LNCAP (cell line): Measurements from ENCODE around the gene WNT3.

Source experiments
- TF ChIP-seq, protein P1 (sequence below): fragments of 450-650 bp; IDR thresholded peaks from 2 replicates; pipeline ENCODE4 v1.5.1; 2017; ENCODE audit warnings: mild to moderate bottlenecking

The WNT3 gene

DNA sequence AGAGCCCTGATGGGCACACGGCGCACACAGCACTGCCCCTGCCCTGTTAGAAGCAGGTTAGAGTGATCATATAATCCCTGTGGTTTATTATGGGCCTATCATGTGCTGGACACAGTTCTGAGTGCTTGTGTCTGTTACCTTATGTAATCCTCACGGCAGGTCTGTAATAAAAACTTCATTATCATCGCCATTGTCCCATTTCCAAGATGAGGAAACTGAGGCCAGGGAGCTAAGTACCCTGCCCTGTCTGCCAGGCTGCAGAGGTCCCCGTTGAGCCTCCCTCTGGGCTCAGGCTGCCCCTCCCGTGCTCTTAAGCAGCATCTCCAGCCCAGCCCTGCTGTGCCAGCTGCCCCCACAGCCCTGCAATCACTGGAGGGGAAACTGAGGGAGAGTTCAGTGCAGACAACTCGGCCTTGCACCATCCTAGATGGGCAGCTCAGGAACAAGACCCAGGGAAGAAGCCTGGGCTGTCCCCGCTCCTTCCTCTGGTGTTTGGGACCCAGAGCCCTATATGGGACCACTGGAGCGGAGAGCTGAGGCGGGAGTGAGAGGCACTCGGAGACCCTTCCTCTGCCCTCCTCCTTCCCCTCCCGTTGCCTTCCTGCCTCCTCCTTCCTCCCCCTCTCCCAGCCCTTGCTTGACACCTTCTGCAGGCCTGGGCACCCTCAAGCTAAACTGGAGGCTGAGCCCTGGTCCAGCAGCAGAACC is 42.0 kb downstream of the WNT3 start:
- TF ChIP-seq, protein P1, sequence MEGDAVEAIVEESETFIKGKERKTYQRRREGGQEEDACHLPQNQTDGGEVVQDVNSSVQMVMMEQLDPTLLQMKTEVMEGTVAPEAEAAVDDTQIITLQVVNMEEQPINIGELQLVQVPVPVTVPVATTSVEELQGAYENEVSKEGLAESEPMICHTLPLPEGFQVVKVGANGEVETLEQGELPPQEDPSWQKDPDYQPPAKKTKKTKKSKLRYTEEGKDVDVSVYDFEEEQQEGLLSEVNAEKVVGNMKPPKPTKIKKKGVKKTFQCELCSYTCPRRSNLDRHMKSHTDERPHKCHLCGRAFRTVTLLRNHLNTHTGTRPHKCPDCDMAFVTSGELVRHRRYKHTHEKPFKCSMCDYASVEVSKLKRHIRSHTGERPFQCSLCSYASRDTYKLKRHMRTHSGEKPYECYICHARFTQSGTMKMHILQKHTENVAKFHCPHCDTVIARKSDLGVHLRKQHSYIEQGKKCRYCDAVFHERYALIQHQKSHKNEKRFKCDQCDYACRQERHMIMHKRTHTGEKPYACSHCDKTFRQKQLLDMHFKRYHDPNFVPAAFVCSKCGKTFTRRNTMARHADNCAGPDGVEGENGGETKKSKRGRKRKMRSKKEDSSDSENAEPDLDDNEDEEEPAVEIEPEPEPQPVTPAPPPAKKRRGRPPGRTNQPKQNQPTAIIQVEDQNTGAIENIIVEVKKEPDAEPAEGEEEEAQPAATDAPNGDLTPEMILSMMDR: no peak

DNA sequence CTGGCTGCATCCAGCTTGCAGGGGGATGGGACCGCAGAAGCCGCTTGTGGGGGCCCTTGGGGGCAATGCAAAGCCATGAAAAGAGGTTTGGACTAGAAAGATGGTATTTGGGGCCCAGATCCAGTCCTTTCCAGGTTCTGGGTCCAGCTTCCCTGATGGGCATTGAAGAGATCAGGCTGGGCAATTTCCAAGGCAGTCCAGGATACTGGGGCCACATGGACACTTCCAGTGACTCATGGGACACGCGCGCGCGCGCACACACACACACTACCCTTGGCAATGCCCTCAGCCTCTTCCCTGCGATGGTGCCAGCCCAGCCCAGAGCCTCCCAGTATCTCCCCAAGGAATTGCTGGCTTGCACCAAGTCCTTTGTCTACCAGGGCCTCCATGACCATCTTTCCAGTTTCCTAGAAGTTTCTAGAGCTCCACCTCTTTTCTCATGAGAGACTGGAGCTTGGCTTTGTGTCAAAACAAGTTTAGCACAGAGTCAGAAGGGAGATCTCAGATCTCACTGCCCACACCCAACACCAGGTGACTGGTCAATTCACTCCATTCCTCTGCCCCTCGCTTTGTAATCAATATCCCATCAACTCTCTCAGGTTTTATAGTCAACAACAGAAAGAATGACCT is 44.3 kb downstream of the WNT3 start:
- TF ChIP-seq, protein P1: no peak

DNA sequence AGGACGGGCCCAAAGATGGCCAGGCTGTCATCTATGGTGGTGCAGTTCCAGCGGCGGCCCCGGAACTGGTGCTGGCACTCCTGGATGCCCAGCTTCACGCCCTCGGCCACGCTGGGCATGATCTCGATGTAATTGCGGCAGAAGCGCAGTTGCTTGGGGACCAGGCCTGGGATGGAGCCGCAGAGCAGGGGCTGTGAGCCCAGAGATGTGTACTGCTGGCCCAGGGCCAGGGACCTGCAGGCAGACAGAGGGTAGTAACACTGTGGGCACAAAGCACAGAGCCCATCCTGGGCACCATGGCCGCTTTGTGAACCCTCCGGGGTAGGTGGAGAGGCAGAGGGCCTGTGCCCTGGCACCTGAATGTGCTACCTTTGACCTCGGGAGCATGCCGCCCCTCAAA is 44.8 kb downstream of the WNT3 start:
- TF ChIP-seq, protein P1: no peak

DNA sequence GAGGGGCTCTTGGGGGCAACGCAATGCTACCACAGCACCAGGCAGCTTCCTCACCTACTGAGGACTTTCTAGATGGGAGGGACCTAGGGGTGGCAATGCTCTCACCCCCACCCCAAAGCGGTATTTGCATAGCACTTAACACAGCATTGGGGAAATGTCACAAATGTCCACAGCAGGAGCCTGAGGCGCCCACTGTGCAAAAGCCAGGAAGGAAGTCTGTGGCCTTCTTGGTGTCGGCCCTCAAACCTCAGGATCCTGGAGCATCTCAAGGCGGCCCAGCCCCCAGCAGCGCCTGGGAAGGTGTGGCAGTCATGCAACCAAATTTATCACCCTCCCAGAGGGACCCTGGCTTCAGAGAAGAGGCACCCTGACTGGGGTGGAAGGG is 45.3 kb downstream of the WNT3 start:
- TF ChIP-seq, protein P1: no peak

DNA sequence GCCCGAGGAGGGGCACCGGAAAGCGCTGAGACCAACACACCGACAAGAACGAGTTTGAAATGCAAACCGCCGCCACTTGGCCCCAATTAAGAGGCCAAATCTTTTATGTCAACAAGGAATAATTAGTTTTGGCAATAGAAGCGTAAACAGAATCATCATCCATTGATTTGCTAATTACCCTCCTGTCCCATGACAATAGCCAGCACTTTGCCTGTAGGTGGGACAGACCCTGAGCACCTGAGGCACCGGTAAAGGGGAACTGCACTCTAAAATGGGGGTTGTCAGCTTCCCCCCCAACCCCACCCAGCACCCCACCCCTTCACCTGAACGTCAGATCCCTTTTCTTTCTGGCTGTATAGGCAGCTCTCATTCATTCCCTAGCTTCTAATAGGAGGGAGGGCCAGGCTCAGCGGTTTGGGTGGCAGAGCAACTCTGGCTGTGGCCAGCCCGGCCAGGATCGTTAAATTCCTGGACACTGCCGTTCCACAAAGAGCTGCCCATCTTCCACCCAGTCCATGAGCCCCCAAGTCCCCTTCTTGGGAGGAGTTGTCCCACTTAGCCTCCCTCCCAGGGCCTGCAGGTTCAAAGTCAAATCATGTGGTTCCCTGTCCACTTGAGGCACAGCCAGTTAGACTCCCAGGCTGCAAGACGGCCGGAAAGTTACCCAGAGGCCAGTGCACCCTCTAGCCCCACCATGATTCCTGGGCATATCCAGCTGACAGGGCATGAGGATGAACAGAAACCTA is 45.8 kb downstream of the WNT3 start:
- TF ChIP-seq, protein P1: no peak

DNA sequence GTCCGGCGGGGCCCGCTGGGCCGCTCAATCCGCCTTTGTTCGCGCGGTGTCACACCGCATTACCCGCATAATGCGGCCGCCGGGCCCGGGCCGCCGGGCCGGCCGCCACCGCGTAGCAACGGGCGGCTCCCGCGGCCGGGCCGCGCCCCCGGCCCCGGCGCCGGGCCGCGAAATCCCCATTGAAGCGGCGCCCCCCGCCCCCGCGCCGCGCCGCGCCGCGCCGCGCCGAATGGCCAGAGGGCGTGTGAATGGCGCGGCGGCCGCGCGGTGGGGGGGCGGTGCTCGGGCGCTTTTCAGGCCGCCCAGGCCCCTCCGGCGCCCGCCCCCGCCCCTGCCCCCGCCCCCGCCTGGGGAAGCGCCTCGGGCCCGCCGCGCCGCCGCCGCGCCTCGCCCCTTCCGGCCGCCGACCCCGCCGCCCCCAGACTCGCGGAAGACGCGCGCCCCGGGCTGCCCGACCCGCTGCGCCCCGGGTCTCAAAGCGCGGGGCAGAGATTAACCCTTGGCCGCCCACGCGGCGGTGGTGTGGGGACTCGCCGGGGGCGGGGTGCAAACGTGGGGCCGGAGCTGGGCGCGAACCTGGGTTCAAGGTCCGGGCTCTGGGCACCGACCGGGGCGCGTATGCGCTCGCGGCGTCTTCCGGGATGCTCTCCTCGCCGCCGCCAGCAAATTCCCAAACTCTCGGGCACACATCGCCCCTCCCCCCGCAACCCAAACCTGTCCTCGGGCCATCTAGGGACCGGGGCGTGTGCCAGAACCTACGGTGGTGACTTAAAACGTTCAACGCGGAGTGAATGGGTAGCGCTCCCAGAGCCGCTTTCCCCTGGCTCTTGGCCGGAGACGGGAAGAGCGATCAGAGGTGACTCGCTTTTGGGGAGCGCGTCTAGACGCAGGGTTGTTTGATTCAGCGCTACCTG is 46.7 kb downstream of the WNT3 start:
- TF ChIP-seq, protein P1: no peak
